Kidney tubule cell (primary cell): ENCODE data around the gene TTC21B.

Experiments used
- DNase-seq: peaks from one replicate; pipeline ENCODE4 v3.0.0-alpha.2; 2018; ENCODE audit warnings: low spot score

Gene TTC21B

DNA sequence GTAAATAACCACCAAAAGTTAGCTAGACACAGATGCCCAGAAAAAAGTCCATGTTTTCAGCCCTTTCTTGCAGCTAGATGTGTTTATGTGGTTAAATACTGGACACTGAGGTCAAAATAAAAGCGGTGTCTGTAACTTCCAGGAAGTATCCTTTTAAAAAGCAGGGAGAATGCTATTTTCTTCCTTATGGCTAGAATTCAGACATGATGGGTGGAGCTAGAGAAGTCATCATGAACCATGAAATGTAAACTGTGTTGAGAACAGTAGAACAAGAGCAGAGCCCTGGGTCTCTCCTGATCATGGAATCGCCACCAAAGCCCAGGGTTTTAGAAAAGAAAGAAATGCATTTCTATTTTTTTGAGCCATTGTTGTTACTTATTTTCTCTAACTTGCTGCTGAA is 118.2 kb downstream of the TTC21B start:
- no peak for DNase-seq

DNA sequence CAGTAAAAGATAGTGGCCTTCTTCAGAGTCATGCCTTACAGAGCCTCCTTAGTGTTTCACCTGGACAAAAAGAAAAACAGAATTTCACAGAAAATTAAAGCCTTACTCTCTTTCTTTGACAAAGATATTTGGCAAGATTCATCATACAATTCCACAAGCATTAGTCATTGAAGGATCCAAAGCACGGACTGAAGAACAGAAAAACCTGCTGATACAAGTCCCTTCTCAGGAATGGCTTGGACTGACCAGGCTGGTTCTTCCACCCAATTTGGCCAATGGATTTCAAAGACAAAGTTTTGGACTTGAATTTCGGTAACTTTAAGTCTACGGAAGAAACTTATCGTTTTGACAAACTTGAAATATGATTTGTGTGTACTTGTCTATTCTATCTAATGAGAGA is 120.4 kb downstream of the TTC21B start:
- peak; percentile 70 for DNase-seq

DNA sequence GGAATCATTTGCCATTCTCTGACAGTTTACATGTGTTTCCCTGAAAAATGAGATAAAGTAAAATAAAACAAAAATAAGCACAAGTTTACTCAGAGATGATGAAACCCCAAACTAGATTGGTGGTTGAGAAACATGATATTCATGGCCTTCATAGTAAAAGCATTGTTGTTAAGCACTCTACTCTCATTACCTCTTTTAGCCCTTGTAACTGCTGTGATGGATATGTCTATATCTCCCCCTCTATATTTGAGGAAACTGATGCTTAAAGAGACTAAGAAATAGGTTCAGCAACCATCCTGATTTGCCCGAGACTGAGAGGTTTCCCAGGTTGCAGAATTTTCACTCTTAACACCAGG is 125.7 kb downstream of the TTC21B start:
- no peak for DNase-seq

DNA sequence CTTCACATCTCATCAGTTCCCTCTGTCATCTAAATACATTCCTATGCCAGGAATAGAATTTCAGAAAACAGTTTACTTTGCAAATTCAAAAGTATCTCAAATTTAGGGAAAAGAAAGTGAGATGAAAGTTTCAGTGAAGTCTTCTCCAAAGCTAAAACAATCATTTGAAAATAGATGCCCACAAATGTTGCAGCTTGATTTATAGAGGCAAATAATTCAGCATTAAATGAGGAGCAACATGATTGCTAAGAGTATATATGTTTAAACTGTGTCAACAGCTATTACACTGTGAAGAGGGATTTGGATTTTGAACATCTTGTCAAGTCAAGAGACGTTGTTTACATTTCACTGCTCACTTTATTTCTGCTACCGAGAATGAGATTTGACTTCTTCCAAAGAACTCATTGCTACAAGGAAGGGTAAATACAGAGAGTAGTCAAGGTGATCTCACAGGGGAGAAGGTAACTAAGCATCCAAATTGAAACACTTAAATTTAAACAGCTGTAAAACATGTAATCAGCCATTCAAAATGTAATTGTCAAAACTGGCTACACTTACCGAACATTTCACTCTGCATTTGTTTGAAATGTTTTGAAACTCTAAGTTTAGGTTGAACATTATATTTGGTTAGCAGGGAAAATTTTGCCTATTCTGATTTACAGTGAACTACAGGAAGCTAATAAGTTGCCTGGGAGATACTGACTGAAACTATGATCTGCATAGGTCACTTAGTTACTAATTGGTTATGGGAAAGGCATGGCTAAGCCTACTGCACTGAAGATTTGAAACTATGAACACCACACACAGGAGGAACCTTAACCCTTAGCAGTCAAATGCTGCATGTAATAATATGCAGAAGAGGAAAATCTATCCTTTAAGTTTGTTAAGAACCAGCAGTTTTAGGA is 126.3 kb downstream of the TTC21B start:
- peak; percentile 10 for DNase-seq

DNA sequence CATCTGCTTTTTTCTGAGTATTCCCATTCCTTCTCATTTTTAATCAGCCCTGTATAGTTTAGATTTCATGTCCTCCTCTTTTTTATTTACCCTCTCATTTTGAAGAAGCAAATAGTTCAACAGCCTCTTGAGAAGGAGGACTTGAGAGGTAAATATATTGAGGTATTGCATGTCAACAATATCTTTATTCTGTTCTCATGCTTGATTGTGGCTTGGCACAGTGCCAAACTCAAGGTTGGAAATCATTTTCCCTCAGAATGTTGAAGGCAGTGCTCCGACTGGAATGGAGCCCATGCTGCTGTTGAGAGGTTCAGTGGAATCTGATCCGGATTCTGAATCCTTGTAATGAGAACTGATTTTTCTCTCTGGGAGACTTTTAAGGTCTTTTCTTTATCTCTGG is 128.5 kb downstream of the TTC21B start:
- peak; percentile 35 for DNase-seq
